ENCODE results near the gene CORO6.
"Not testable (repeated sequence)": the region's sequence is repeated elsewhere in the genome, so short reads cannot be mapped to it uniquely, and the experiment has no call there.

Gene CORO6

GRCh38 chr17:29655323-29655722 is 32.6 kb upstream of the CORO6 start:
- Histone ChIP-seq H3K4me3 (ENCODE audit: severe bottlenecking) (no peak overlapping the region), H3K27me3 (ENCODE audit: insufficient read depth, poor library complexity, severe bottlenecking) (no peaks in the 10 kb centered on the region), H3K36me3 (ENCODE audit: low read depth) (peaks cover 7% of the 10 kb centered on the region), H3K27ac (ENCODE audit: poor library complexity, severe bottlenecking) (no peak overlapping the region), H3K9me3 (ENCODE audit: severe bottlenecking) (no peaks in the 10 kb centered on the region), H3K4me1 (ENCODE audit: insufficient read depth, poor library complexity, severe bottlenecking) (no peaks in the 10 kb centered on the region)
- no peak for TF ChIP-seq CTCF (IDR thresholded peaks at IDR 0.05; ENCODE audit: poor library complexity, severe bottlenecking)
- ATAC-seq (ENCODE audit: low read depth) (no peak), DNase-seq (ENCODE audit: low spot score) (no peak)

GRCh38 chr17:29653995-29654714 is 31.4 kb upstream of the CORO6 start:
- no peaks in the 10 kb centered on the region for H3K27me3 ChIP-seq (ENCODE audit: insufficient read depth, poor library complexity, severe bottlenecking)
- peaks cover 12% of the 10 kb centered on the region for H3K36me3 ChIP-seq (ENCODE audit: low read depth)
- no peak for TF ChIP-seq CTCF (IDR thresholded peaks at IDR 0.05; ENCODE audit: poor library complexity, severe bottlenecking)
- ATAC-seq (ENCODE audit: low read depth): no peak
- DNase-seq (ENCODE audit: low spot score): no peak
- no peak overlapping the region for H3K4me3 ChIP-seq (ENCODE audit: severe bottlenecking)
- no peak overlapping the region for H3K27ac ChIP-seq (ENCODE audit: poor library complexity, severe bottlenecking)
- H3K4me1 ChIP-seq (ENCODE audit: insufficient read depth, poor library complexity, severe bottlenecking): no peaks in the 10 kb centered on the region
- no peaks in the 10 kb centered on the region for H3K9me3 ChIP-seq (ENCODE audit: severe bottlenecking)

- ATAC-seq (ENCODE audit: low read depth) (no peak), DNase-seq (ENCODE audit: low spot score) (no peak)
- H3K36me3 ChIP-seq (ENCODE audit: low read depth): peaks cover 8% of the 10 kb centered on the region; the same call in 1 of the 2 replicates
- no peaks in the 10 kb centered on the region for H3K9me3 ChIP-seq (ENCODE audit: severe bottlenecking)
- H3K4me3 ChIP-seq (ENCODE audit: severe bottlenecking): no peak overlapping the region
- H3K4me1 ChIP-seq (ENCODE audit: insufficient read depth, poor library complexity, severe bottlenecking): no peaks in the 10 kb centered on the region
- TF ChIP-seq CTCF (IDR thresholded peaks at IDR 0.05; ENCODE audit: poor library complexity, severe bottlenecking): no peak
- H3K27ac ChIP-seq (ENCODE audit: poor library complexity, severe bottlenecking): no peak overlapping the region
- no peaks in the 10 kb centered on the region for H3K27me3 ChIP-seq (ENCODE audit: insufficient read depth, poor library complexity, severe bottlenecking)
Measured at GRCh38 chr17:29652976-29653375, 30.3 kb upstream of the CORO6 start.

GRCh38 chr17:29651913-29652312 is 29.2 kb upstream of the CORO6 start:
- not testable (repeated sequence) for H3K27ac ChIP-seq (ENCODE audit: poor library complexity, severe bottlenecking); H3K4me3 ChIP-seq (ENCODE audit: severe bottlenecking); H3K9me3 ChIP-seq (ENCODE audit: severe bottlenecking); H3K36me3 ChIP-seq (ENCODE audit: low read depth); H3K4me1 ChIP-seq (ENCODE audit: insufficient read depth, poor library complexity, severe bottlenecking); ATAC-seq (ENCODE audit: low read depth); H3K27me3 ChIP-seq (ENCODE audit: insufficient read depth, poor library complexity, severe bottlenecking); DNase-seq (ENCODE audit: low spot score)

- H3K4me1 ChIP-seq (ENCODE audit: insufficient read depth, poor library complexity, severe bottlenecking): peaks cover 8% of the 10 kb centered on the region
- no peak for ATAC-seq (ENCODE audit: low read depth)
- DNase-seq (ENCODE audit: low spot score): no peak
- peaks cover 17% of the 10 kb centered on the region for H3K36me3 ChIP-seq (ENCODE audit: low read depth)
- no peak overlapping the region for H3K27ac ChIP-seq (ENCODE audit: poor library complexity, severe bottlenecking)
- H3K4me3 ChIP-seq (ENCODE audit: severe bottlenecking): no peak overlapping the region
- H3K9me3 ChIP-seq (ENCODE audit: severe bottlenecking): no peaks in the 10 kb centered on the region
- no peak for TF ChIP-seq CTCF (IDR thresholded peaks at IDR 0.05; ENCODE audit: poor library complexity, severe bottlenecking)
- H3K27me3 ChIP-seq (ENCODE audit: insufficient read depth, poor library complexity, severe bottlenecking): no peaks in the 10 kb centered on the region
Measured at GRCh38 chr17:29650396-29650795, 27.7 kb upstream of the CORO6 start.
